CD14-positive monocyte (primary cell): ENCODE measurements around the gene SULT1B1. TPM values are rescaled to one million over a fixed set of nuclear protein-coding genes. Genes with fewer than 3 reads are reported as not detected.

Experiments
- DNase-seq, 3 donors: peaks; one replicate each; pipeline ENCODE4 v3.0.0-alpha.2; 2011 to 2022
- H2AFZ ChIP-seq: 2 replicates; pipeline ENCODE4 v1.6.0; 2012; ENCODE audit warnings: mild to moderate bottlenecking, low read depth, low read length, inconsistent platforms; ENCODE audit not compliant: insufficient read depth, poor library complexity, severe bottlenecking
- H3K27ac ChIP-seq, 2 donors: 1 replicate in 1 of 2; 2 replicates in 1 of 2; pipeline ENCODE4 v1.5.1; 2012 to 2013; ENCODE audit warnings: low read length in 2 of 2, control low read depth in 1 of 2, inconsistent platforms in 1 of 2, low read depth in 1 of 2, mild to moderate bottlenecking in 1 of 2
- H3K27me3 ChIP-seq, 2 donors: one replicate each; pipeline versions ENCODE4 v1.6.0 to v1.6.1; 2011 to 2013; ENCODE audit warnings: low read length in 2 of 2; ENCODE audit not compliant: control insufficient read depth in 2 of 2, insufficient read depth in 2 of 2
- H3K36me3 ChIP-seq, 2 donors: replicated peaks in 1 of 2; 1 replicate in 1 of 2; 2 replicates in 1 of 2; pipeline versions ENCODE4 v1.5.1 to v1.6.1; 2012 to 2013; ENCODE audit warnings: low read length in 2 of 2, control low read depth in 1 of 2, inconsistent platforms in 1 of 2, mild to moderate bottlenecking in 1 of 2; ENCODE audit not compliant: insufficient read depth in 2 of 2, control insufficient read depth in 1 of 2
- H3K4me1 ChIP-seq, 2 donors: 1 replicate in 1 of 2; 2 replicates in 1 of 2; pipeline versions ENCODE4 v1.5.1 to v1.6.1; 2012 to 2013; ENCODE audit warnings: low read length in 2 of 2, control low read depth in 1 of 2, inconsistent platforms in 1 of 2, mild to moderate bottlenecking in 1 of 2, moderate library complexity in 1 of 2; ENCODE audit not compliant: insufficient read depth in 2 of 2, control insufficient read depth in 1 of 2
- H3K4me2 ChIP-seq: replicated peaks from 2 replicates; pipeline ENCODE3; 2012; ENCODE audit warnings: low read length, moderate library complexity, mild to moderate bottlenecking; ENCODE audit not compliant: poor library complexity, severe bottlenecking; ENCODE audit errors: extremely low read depth
- H3K4me3 ChIP-seq, 3 experiments: fragments of 200-600 bp in 1 of 3; sonication (generic) in 1 of 3; replicated peaks in 1 of 3; 1 replicate in 2 of 3; 2 replicates in 1 of 3; pipeline ENCODE4 v1.5.1; 2011 to 2013; ENCODE audit warnings: low read length in 3 of 3, mild to moderate bottlenecking in 3 of 3, control low read depth in 2 of 3, low read depth in 2 of 3, inconsistent platforms in 1 of 3, moderate library complexity in 1 of 3
- H3K79me2 ChIP-seq: 2 replicates; pipeline ENCODE4 v1.6.0; 2012; ENCODE audit warnings: mild to moderate bottlenecking, control low read depth, inconsistent platforms, low read length, moderate library complexity; ENCODE audit not compliant: insufficient read depth
- H3K9ac ChIP-seq: 2 replicates; pipeline ENCODE4 v1.6.0; 2017; ENCODE audit warnings: low read length, mild to moderate bottlenecking; ENCODE audit not compliant: insufficient read depth, poor library complexity, severe bottlenecking
- H3K9me3 ChIP-seq, 2 donors: replicated peaks in 1 of 2; 1 replicate in 1 of 2; 2 replicates in 1 of 2; pipeline versions ENCODE4 v1.5.1 to v1.6.1; 2012 to 2013; ENCODE audit warnings: low read length in 2 of 2, control low read depth in 1 of 2; ENCODE audit not compliant: control insufficient read depth in 1 of 2, insufficient read depth in 1 of 2
- H4K20me1 ChIP-seq: 2 replicates; pipeline ENCODE4 v1.6.0; 2012; ENCODE audit warnings: mild to moderate bottlenecking, low read length, control low read depth, moderate library complexity; ENCODE audit not compliant: insufficient read depth
- H3K27ac Mint-ChIP-seq, 7 donors: one replicate each; pipeline ENCODE4 v1.8.0; 2020; ENCODE audit warnings: mild to moderate bottlenecking in 7 of 7, mixed read lengths in 7 of 7, moderate library complexity in 6 of 7, inconsistent platforms in 2 of 7
- H3K27me3 Mint-ChIP-seq, 3 donors: one replicate each; pipeline ENCODE4 v1.8.0; 2021 to 2022; ENCODE audit warnings: low read depth in 3 of 3, mild to moderate bottlenecking in 3 of 3, mixed read lengths in 3 of 3, moderate library complexity in 3 of 3, inconsistent platforms in 1 of 3
- H3K36me3 Mint-ChIP-seq, 2 donors: one replicate each; pipeline ENCODE4 v1.8.0; 2020; ENCODE audit warnings: mixed read lengths in 2 of 2, inconsistent platforms in 1 of 2, mild to moderate bottlenecking in 1 of 2
- H3K4me1 Mint-ChIP-seq: one replicate; pipeline ENCODE4 v1.8.0; 2020; ENCODE audit warnings: mild to moderate bottlenecking, mixed read lengths
- H3K4me3 Mint-ChIP-seq, 2 donors: one replicate each; pipeline ENCODE4 v1.8.0; 2020; ENCODE audit warnings: mild to moderate bottlenecking in 2 of 2, mixed read lengths in 2 of 2, moderate library complexity in 1 of 2
- H3K9me3 Mint-ChIP-seq, 7 donors: one replicate each; pipeline ENCODE4 v1.8.0; 2020 to 2022; ENCODE audit warnings: mixed read lengths in 7 of 7, mild to moderate bottlenecking in 6 of 7, moderate library complexity in 6 of 7, inconsistent platforms in 2 of 7
- CTCF ChIP-seq: fragments of 200-600 bp; IDR thresholded peaks from one replicate; pipeline ENCODE4 v1.8.0; 2022; ENCODE audit warnings: antibody characterized with exemption, mild to moderate bottlenecking
- WGBS: methylation state at CpG from one replicate; pipeline ENCODE4 v1.1.5; 2013; ENCODE audit warnings: missing lambda C conversion rate; ENCODE audit not compliant: insufficient coverage; 5-methylcytosine and 5-hydroxymethylcytosine counted together
- intact Hi-C, 2 donors: fragments of 100-400 bp; cut with micrococcal nuclease; formaldehyde crosslinking; loops; one replicate each; pipeline versions ENCODE4 v1.15.0 to v1.15.1; 2023
- polyA plus RNA-seq, 3 donors: library from polyadenylated mRNA; depleted of rRNA in 1 of 3; unstranded in 2 of 3; stranded (reverse) in 1 of 3; fragments of 300-500 nt in 2 of 3; fragments of >200 nt in 1 of 3; fragmentation: Illumina TruSeq in 2 of 3; gene quantifications; 1 replicate in 2 of 3; 2 replicates in 1 of 3; pipeline ENCODE4 v1.2.3, GENCODE V29; 2012 to 2021

SULT1B1 gene
- polyA plus RNA-seq, 3 donors, result 3.4 to 15.6 (median 11.2) TPM

GRCh38 chr4:69776696-69777095, 16.3 kb upstream of the SULT1B1 start:
- Histone ChIP-seq H3K4me1 (no peaks in the 10 kb centered on the region), H3K79me2 (no peaks in the 10 kb centered on the region), H3K4me2 (no peak overlapping the region), H4K20me1 (no peaks in the 10 kb centered on the region), H3K9ac (no peak overlapping the region), H3K36me3 (no peaks in the 10 kb centered on the region), H3K9me3 (peaks cover 0 to under 1% of the 10 kb centered on the region in 2 donors), H3K4me3 (no peak overlapping the region), H3K27me3 (no peaks in the 10 kb centered on the region), H2AFZ (no peak overlapping the region), H3K27ac (no peak overlapping the region)
- no peak overlapping the region for H3K4me3 Mint-ChIP-seq
- no peak for TF ChIP-seq CTCF
- no peak for DNase-seq
- no peaks in the 10 kb centered on the region for H3K27me3 Mint-ChIP-seq
- H3K36me3 Mint-ChIP-seq, result no peaks in the 10 kb centered on the region
- H3K4me1 Mint-ChIP-seq, result no peaks in the 10 kb centered on the region
- WGBS, result no CpG with 5 or more reads among the region's 3 CpGs
- peaks cover 0 to 3% (median 0%) of the 10 kb centered on the region in 7 donors for H3K9me3 Mint-ChIP-seq
- intact Hi-C loops, result no loop called here
- H3K27ac Mint-ChIP-seq, result no peak overlapping the region

DNA sequence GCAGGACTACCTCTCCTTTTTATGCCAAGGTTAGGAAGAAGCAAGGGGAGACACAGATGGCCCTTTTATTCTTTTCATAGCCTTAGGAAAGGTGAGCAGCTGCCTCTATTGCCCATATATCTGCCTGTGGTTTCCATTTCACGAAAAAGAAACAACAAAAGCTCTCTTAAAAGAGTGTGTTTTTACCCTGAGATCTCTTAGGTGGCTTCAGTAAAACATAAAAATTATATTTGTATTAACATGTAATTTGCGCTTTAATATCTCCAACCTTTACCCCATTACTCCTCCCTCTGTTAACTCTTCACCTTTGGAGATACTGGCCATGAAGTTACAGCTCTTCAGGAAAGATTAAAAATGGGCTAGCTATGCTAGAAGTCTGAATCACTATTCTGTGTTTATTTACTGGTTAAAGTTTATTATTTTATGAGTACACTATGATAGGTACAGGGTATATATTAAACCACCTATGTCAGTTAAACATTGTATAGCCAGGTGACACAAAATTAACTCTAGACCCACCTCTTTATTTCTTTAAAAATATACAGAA, 15.0 kb upstream of the SULT1B1 start:
- no peak overlapping the region for H3K4me3 ChIP-seq
- no peak overlapping the region for H3K4me2 ChIP-seq
- no peak for TF ChIP-seq CTCF
- H4K20me1 ChIP-seq, result no peaks in the 10 kb centered on the region
- H3K27me3 Mint-ChIP-seq, result no peaks in the 10 kb centered on the region
- H3K27ac ChIP-seq, result no peak overlapping the region
- no peaks in the 10 kb centered on the region for H3K36me3 ChIP-seq
- H3K27me3 ChIP-seq, result no peaks in the 10 kb centered on the region
- no peaks in the 10 kb centered on the region for H3K9me3 ChIP-seq
- H3K79me2 ChIP-seq, result no peaks in the 10 kb centered on the region
- DNase-seq, result no peak
- H3K4me1 ChIP-seq, result no peaks in the 10 kb centered on the region
- no peak overlapping the region for H3K27ac Mint-ChIP-seq
- no peak overlapping the region for H3K9ac ChIP-seq
- H2AFZ ChIP-seq, result peak overlapping the region; percentile 25
- H3K4me1 Mint-ChIP-seq, result no peaks in the 10 kb centered on the region
- WGBS, result no CpG with 5 or more reads among the region's 2 CpGs
- H3K9me3 Mint-ChIP-seq, result peaks cover 0 to 3% (median 0%) of the 10 kb centered on the region in 7 donors
- intact Hi-C loops, result no loop called here
- no peak overlapping the region for H3K4me3 Mint-ChIP-seq
- no peaks in the 10 kb centered on the region for H3K36me3 Mint-ChIP-seq
